ENCODE data around the gene GLCCI1.

The GLCCI1 gene

DNA sequence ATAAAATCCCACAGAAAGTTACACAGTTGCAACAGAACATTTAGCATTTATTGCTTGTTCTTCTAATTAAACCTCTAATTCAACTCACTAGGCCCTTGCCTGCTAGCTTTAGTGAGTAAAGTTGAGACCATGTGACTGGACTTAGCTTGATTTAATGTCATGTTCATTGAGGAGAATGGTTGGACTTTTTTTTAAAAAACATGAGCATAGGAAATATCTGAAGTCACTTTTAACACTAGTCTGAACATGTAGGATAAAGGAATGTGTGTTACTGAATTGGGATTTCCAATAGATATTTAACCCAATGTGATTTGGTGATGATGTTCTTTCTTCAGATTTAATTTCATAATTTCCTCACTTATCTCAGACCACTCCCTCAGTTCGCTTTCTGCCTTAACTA is 24.6 kb upstream of the GLCCI1 start:
- H3K4me3 Mint-ChIP-seq = peak overlapping the region; percentile 70 to 72

DNA sequence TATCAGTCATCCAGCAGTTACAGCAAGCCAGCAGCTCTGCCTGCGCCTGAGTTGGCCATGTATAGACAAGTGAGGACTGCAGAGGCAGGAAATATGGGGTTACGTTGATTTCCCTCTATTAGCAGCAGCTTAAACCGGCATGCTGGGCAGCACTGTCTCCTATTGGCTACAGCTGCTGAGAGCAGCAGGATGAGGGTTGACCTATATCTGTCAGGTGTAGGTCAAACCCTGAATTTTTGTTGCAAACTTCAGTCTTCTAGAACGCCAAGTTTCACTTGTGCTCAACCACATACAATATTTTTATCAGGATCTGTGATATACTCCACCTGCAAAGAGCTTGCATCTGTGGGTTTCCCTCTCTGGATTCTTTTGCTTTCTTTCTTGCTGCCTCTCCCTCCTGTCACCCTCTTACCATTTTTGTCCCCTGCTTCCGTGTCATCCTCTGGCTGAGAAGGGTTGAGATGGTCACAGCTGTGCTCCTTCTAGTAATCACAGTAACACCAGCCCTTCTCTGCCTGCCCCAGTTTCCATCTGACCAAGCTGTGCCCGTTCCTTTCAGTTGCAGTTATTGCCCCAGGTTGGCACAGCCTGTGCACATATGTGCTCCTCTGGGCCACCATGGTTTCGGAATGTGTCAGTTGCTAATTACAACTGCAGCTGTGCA is 23.8 kb upstream of the GLCCI1 start:
- H3K4me1 Mint-ChIP-seq (ENCODE audit: low read depth in 2 of 2) = peaks cover 38 to 43% of the 10 kb centered on the region in 2 donors
- H3K27ac Mint-ChIP-seq = peak overlapping the region; percentile 67 to 79
- H3K9me3 Mint-ChIP-seq = no peaks in the 10 kb centered on the region
- peak overlapping the region; percentile 70 to 72 for H3K4me3 Mint-ChIP-seq
- peak; percentile 45 to 56 (median 49) for DNase-seq
- no peaks in the 10 kb centered on the region for H3K27me3 Mint-ChIP-seq
- peak; percentile 87 for ATAC-seq (replicated peaks)
- no peaks in the 10 kb centered on the region for H3K36me3 Mint-ChIP-seq (ENCODE audit: insufficient read depth)

More for the DNA sequence above, 24.6 kb upstream of the GLCCI1 start:
- no peaks in the 10 kb centered on the region for H3K36me3 Mint-ChIP-seq (ENCODE audit: insufficient read depth)
- H3K27me3 Mint-ChIP-seq = no peaks in the 10 kb centered on the region
- DNase-seq = no peak
- H3K9me3 Mint-ChIP-seq = no peaks in the 10 kb centered on the region
- no peak for ATAC-seq (replicated peaks)
- peaks cover 38 to 43% of the 10 kb centered on the region in 2 donors for H3K4me1 Mint-ChIP-seq (ENCODE audit: low read depth in 2 of 2)
- H3K27ac Mint-ChIP-seq = peak overlapping the region; percentile 67 to 79

DNA sequence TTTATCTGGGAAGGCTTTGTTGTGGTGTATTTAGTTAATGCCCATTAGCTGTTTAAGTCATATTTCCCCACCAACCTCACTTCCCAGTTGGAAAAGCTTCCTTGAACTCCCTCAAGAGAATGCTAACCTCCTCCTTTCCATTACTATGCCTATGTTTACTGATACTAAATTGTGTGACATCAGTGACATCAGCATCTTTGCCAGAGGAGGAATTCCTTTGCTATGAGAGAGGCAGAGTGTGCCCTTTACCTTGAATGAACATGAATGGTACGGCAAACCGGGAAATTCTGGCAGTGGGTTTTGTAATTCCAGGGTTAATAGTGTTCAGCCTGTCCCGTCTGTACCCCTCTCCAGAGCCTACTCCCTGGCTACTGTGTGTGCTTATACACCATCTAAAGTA is 22.1 kb upstream of the GLCCI1 start:
- peak overlapping the region in 1 of 2 donors; percentile 46 for H3K4me3 Mint-ChIP-seq
- no peaks in the 10 kb centered on the region for H3K36me3 Mint-ChIP-seq (ENCODE audit: insufficient read depth)

DNA sequence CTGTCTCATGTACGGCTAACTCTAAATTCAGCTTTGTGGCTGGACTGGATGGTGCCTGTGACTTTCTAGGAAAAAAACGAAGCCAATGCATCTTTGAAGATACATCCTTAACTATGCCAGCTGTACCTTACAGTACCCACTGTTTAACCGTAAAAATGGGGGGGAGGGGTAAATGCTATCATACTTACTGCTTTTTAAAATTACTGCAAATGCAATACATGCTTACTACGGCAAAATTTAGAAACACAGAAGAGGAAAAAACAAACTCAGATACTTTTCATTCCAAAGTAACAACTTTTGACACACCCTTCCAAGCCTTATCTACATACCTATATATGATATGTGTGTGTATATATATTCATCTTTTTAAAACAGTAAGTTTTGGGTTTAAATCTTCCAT is 20.4 kb upstream of the GLCCI1 start:
- DNase-seq = no peak
- Mint-ChIP-seq H3K4me1 (ENCODE audit: low read depth in 2 of 2) (peaks cover 23% of the 10 kb centered on the region in 2 donors), H3K4me3 (no peak overlapping the region), H3K9me3 (no peaks in the 10 kb centered on the region), H3K36me3 (ENCODE audit: insufficient read depth) (no peaks in the 10 kb centered on the region), H3K27me3 (no peaks in the 10 kb centered on the region), H3K27ac (no peak overlapping the region)
- ATAC-seq (replicated peaks) = no peak

More for the DNA sequence above, 22.1 kb upstream of the GLCCI1 start:
- Mint-ChIP-seq H3K27me3 (no peaks in the 10 kb centered on the region), H3K4me1 (ENCODE audit: low read depth in 2 of 2) (peaks cover 36 to 41% of the 10 kb centered on the region in 2 donors), H3K9me3 (no peaks in the 10 kb centered on the region), H3K27ac (peak overlapping the region; percentile 67 to 79)
- DNase-seq = no peak
- ATAC-seq (replicated peaks) = no peak

DNA sequence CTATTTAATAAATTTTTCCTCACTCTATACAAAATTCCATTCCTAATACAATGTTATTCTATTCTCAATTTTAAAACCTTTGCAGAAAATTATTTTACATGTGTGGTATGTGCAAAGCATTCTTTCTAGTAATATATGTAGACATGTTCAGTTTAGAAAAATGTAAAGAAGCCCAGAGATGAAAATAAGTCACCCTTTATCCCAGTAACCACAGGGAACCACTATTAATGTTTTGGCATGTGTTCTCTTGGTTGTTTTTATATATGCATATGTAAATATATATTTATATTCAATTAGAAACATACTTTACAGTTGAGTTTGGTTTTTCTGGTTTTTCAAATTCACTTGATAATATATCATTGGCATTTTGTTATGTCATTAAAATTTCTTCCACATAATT is 14.8 kb upstream of the GLCCI1 start:
- Mint-ChIP-seq H3K4me1 (ENCODE audit: low read depth in 2 of 2) (no peaks in the 10 kb centered on the region), H3K4me3 (no peak overlapping the region), H3K36me3 (ENCODE audit: insufficient read depth) (no peaks in the 10 kb centered on the region), H3K27me3 (no peaks in the 10 kb centered on the region), H3K27ac (no peak overlapping the region), H3K9me3 (no peaks in the 10 kb centered on the region)
- DNase-seq (no peak), ATAC-seq (replicated peaks) (no peak)

GRCh38 chr7:7956531-7957128 is 12.0 kb upstream of the GLCCI1 start:
- Mint-ChIP-seq H3K9me3 (no peaks in the 10 kb centered on the region), H3K4me3 (no peak overlapping the region), H3K27ac (no peak overlapping the region), H3K36me3 (ENCODE audit: insufficient read depth) (no peaks in the 10 kb centered on the region), H3K4me1 (ENCODE audit: low read depth in 2 of 2) (no peaks in the 10 kb centered on the region), H3K27me3 (no peaks in the 10 kb centered on the region)
- ATAC-seq (replicated peaks) (no peak), DNase-seq (no peak)

DNA sequence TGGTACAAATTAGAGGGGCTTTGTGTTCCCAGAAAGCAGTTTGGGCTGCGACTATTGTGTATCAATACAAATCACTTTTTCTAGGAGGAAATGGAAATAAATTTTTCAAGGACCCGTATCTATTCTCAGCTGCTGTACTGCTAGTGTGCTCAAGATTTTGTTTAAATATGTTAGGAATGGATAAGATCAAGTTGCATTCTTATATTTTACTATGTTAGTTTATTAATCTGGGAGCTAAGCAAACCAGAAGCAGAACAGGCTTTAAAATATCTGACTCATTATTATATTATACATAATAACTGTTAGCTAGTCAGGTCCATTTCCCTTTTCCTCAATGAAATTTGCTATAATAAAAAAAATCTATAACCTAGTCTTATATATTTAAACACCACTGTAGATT is 11.1 kb upstream of the GLCCI1 start:
- H3K9me3 Mint-ChIP-seq = no peaks in the 10 kb centered on the region
- DNase-seq (no peak), ATAC-seq (replicated peaks) (no peak)
- H3K27ac Mint-ChIP-seq = no peak overlapping the region
- H3K4me1 Mint-ChIP-seq (ENCODE audit: low read depth in 2 of 2) = no peaks in the 10 kb centered on the region
- no peaks in the 10 kb centered on the region for H3K27me3 Mint-ChIP-seq
- H3K4me3 Mint-ChIP-seq = no peak overlapping the region
- H3K36me3 Mint-ChIP-seq (ENCODE audit: insufficient read depth) = no peaks in the 10 kb centered on the region

- no peak for DNase-seq
- Mint-ChIP-seq H3K9me3 (no peaks in the 10 kb centered on the region), H3K27ac (no peak overlapping the region), H3K27me3 (no peaks in the 10 kb centered on the region), H3K4me1 (ENCODE audit: low read depth in 2 of 2) (no peaks in the 10 kb centered on the region), H3K36me3 (ENCODE audit: insufficient read depth) (no peaks in the 10 kb centered on the region), H3K4me3 (no peak overlapping the region)
- ATAC-seq (replicated peaks) = no peak
These were observed 8.5 kb upstream of the GLCCI1 start for GRCh38 chr7:7959979-7960670.

DNA sequence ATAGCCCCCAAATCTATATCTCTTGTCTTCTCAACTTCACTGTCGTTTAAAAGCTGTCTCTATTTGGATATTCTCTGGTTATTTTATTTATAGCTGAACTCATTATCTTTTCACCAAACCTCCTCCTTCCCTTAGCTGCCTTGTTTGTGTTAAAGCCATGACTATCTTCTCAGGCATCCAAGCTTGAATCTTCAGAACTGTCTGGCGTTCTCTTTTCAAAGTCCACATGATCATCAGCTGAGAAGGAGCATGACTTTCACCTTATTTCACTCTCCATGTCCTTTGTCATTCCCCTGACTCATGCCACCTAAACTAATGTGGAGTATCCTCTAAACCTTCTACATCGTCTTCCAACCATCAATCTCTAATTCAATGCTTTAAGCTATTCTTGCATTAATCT is 5.7 kb upstream of the GLCCI1 start:
- Mint-ChIP-seq H3K4me3 (no peak overlapping the region), H3K9me3 (no peaks in the 10 kb centered on the region), H3K27ac (no peak overlapping the region), H3K36me3 (ENCODE audit: insufficient read depth) (peaks cover 4% of the 10 kb centered on the region), H3K4me1 (ENCODE audit: low read depth in 2 of 2) (peaks cover 0 to 5% of the 10 kb centered on the region in 2 donors), H3K27me3 (no peaks in the 10 kb centered on the region)
- ATAC-seq (replicated peaks) = no peak
- no peak for DNase-seq

GRCh38 chr7:7964250-7964649 is 4.3 kb upstream of the GLCCI1 start:
- ATAC-seq (replicated peaks) = no peak
- no peaks in the 10 kb centered on the region for H3K27me3 Mint-ChIP-seq
- H3K4me3 Mint-ChIP-seq = no peak overlapping the region
- H3K4me1 Mint-ChIP-seq (ENCODE audit: low read depth in 2 of 2) = peaks cover 3 to 10% of the 10 kb centered on the region in 2 donors
- no peak overlapping the region for H3K27ac Mint-ChIP-seq
- peaks cover 16% of the 10 kb centered on the region for H3K36me3 Mint-ChIP-seq (ENCODE audit: insufficient read depth)
- no peaks in the 10 kb centered on the region for H3K9me3 Mint-ChIP-seq
- no peak for DNase-seq

DNA sequence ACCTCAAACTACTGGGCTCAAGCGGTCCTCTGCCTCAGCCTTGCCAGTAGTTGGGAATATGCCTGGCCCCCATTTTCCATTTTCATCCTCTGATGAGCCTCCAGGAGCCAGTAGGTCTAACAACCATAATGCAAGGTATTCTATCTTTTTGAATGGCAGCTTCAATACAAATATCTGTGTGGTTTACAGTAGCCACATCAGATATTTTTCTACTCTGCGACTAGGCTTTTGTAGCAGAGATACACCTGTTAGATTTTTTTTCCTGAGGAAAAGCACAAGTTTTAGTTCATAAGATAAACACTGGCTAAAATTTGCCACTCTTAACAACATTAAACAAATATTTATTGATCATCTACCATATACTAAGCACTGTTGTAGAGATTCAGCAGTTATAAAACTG is 3.9 kb upstream of the GLCCI1 start:
- H3K9me3 Mint-ChIP-seq = no peaks in the 10 kb centered on the region
- ATAC-seq (replicated peaks) = no peak

GRCh38 chr7:7965301-7965700 is 3.3 kb upstream of the GLCCI1 start:
- ATAC-seq (replicated peaks) (no peak), DNase-seq (no peak)
- peaks cover 3 to 10% of the 10 kb centered on the region in 2 donors for H3K4me1 Mint-ChIP-seq (ENCODE audit: low read depth in 2 of 2)
- no peaks in the 10 kb centered on the region for H3K27me3 Mint-ChIP-seq
- H3K36me3 Mint-ChIP-seq (ENCODE audit: insufficient read depth) = peaks cover 17% of the 10 kb centered on the region
- peak overlapping the region in 1 of 2 donors; percentile 14 for H3K27ac Mint-ChIP-seq
- no peak overlapping the region for H3K4me3 Mint-ChIP-seq
- no peaks in the 10 kb centered on the region for H3K9me3 Mint-ChIP-seq

More for the DNA sequence above, 3.9 kb upstream of the GLCCI1 start:
- Mint-ChIP-seq H3K4me3 (no peak overlapping the region), H3K36me3 (ENCODE audit: insufficient read depth) (peaks cover 17% of the 10 kb centered on the region), H3K27me3 (no peaks in the 10 kb centered on the region), H3K27ac (no peak overlapping the region), H3K4me1 (ENCODE audit: low read depth in 2 of 2) (peaks cover 3 to 10% of the 10 kb centered on the region in 2 donors)
- DNase-seq = no peak

DNA sequence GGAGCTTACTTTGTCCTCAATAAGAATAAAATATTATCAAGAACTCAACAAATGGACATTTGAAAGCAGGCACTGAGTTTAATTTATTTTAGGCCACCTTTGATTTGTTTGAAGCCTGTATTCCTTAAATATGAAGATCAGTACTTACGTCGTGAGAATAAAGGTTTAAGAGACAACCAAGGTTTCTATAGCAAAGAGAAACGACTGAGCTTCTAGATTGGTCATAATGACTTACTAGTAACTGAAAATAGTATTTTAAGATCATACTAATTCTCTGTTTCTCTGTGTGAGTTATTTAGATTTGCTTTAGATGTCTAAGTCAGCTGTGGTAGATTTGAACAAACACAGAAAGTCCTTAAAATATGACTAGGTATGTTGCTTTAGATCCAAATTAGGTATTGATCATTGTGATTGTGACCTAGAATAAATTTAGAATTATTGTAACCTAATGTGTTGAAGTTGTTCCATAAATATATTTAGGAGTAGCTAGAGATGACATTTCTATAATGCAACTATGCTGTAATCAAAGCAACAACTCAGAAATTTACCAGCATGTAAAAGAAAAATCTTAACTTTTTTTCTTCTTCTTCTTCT is 2.4 kb upstream of the GLCCI1 start:
- Mint-ChIP-seq H3K36me3 (ENCODE audit: insufficient read depth) (peaks cover 17% of the 10 kb centered on the region), H3K9me3 (no peaks in the 10 kb centered on the region), H3K4me3 (no peak overlapping the region), H3K27me3 (no peaks in the 10 kb centered on the region), H3K27ac (no peak overlapping the region), H3K4me1 (ENCODE audit: low read depth in 2 of 2) (peaks cover 3 to 10% of the 10 kb centered on the region in 2 donors)
- no peak for DNase-seq
- no peak for ATAC-seq (replicated peaks)
